ENCODE measurements around the gene RUNX3. TPM values are rescaled to one million over a fixed set of nuclear protein-coding genes. Genes with fewer than 3 reads are reported as not detected.
A peak's percentile ranks its signal among the peaks of the same experiment; 100 is the strongest.

Gene RUNX3
- total and polyA plus RNA-seq, 4 donors: 0.43 to 1.1 (median 0.88) TPM

DNA sequence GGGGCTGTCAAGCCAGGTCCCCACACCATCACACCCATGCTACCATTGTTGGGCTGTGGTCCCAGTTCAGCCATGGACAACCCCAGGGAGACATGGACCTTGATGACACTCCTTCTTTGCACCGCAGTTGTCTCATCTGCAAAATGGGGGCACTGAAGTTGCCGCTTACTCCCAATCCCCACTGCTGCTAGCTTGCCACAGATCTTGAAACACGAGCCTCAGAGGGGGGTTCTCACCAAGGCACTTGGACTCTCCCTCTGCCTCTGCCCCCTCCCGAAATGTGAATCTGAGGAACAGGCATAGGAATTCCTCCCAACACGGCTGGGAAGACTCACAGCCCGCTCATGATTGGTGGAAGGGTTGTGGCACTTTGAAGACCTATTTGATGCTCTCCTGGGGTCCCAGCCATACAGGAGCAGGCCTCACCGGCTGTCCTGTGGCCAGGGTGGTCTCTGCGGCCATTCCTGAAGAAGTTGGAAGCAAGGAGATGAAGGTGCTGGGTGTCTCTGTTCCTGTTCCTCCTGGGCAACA is 31.1 kb downstream of the RUNX3 start:
- no peaks in the 10 kb centered on the region for H3K36me3 ChIP-seq (ENCODE audit: control insufficient read depth in 4 of 4, insufficient read depth in 3 of 4, low read depth in 1 of 4, low read length in 3 of 4)
- no peaks in the 10 kb centered on the region for H3K9me3 ChIP-seq (ENCODE audit: control insufficient read depth in 4 of 4, low read length in 3 of 4)
- DNase-seq (ENCODE audit: low spot score): no peak
- 79% methylated on average over 8 of the region's 8 CpGs for WGBS
- no peaks in the 10 kb centered on the region for H3K4me1 ChIP-seq (ENCODE audit: control insufficient read depth in 4 of 4, insufficient read depth in 4 of 4, low read length in 3 of 4)
- peaks cover 0 to 2% (median 0%) of the 10 kb centered on the region in 4 donors for H3K27me3 ChIP-seq (ENCODE audit: control insufficient read depth in 4 of 4, insufficient read depth in 4 of 4, low read length in 3 of 4)
- no peak overlapping the region for H3K4me3 ChIP-seq (ENCODE audit: low read depth in 1 of 3, low read length in 3 of 3)
- H3K27ac ChIP-seq (ENCODE audit: low read depth in 1 of 2, low read length in 2 of 2): no peak overlapping the region
- H3K9ac ChIP-seq (ENCODE audit: low read depth in 1 of 2, low read length in 2 of 2): no peak overlapping the region
- TF ChIP-seq, protein P1, sequence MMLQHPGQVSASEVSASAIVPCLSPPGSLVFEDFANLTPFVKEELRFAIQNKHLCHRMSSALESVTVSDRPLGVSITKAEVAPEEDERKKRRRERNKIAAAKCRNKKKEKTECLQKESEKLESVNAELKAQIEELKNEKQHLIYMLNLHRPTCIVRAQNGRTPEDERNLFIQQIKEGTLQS (IDR thresholded peaks at IDR 0.05): no peak
- TF ChIP-seq FOXA2 (IDR thresholded peaks at IDR 0.05): no peak
- TF ChIP-seq RXRA (IDR thresholded peaks at IDR 0.05): no peak
- TF ChIP-seq FOXA1 (IDR thresholded peaks at IDR 0.05): no peak
- TF ChIP-seq YY1 (IDR thresholded peaks at IDR 0.05): no peak
- TF ChIP-seq HNF4A (conservative IDR thresholded peaks at IDR 0.05): no peak
- TF ChIP-seq EGR1 (IDR thresholded peaks at IDR 0.05; ENCODE audit: low read depth in 2 of 2): no peak
- no peak for TF ChIP-seq GABPA (IDR thresholded peaks at IDR 0.05 in 1 of 2, conservative IDR thresholded peaks at IDR 0.05 in 1 of 2)
- TF ChIP-seq TAF1 (conservative IDR thresholded peaks at IDR 0.05): no peak
- TF ChIP-seq, protein P2, sequence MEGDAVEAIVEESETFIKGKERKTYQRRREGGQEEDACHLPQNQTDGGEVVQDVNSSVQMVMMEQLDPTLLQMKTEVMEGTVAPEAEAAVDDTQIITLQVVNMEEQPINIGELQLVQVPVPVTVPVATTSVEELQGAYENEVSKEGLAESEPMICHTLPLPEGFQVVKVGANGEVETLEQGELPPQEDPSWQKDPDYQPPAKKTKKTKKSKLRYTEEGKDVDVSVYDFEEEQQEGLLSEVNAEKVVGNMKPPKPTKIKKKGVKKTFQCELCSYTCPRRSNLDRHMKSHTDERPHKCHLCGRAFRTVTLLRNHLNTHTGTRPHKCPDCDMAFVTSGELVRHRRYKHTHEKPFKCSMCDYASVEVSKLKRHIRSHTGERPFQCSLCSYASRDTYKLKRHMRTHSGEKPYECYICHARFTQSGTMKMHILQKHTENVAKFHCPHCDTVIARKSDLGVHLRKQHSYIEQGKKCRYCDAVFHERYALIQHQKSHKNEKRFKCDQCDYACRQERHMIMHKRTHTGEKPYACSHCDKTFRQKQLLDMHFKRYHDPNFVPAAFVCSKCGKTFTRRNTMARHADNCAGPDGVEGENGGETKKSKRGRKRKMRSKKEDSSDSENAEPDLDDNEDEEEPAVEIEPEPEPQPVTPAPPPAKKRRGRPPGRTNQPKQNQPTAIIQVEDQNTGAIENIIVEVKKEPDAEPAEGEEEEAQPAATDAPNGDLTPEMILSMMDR (IDR thresholded peaks at IDR 0.05; ENCODE audit: low read depth, low read length, missing input control): no peak
- TF ChIP-seq SP1 (IDR thresholded peaks at IDR 0.05): no peak
- TF ChIP-seq, protein P3, sequence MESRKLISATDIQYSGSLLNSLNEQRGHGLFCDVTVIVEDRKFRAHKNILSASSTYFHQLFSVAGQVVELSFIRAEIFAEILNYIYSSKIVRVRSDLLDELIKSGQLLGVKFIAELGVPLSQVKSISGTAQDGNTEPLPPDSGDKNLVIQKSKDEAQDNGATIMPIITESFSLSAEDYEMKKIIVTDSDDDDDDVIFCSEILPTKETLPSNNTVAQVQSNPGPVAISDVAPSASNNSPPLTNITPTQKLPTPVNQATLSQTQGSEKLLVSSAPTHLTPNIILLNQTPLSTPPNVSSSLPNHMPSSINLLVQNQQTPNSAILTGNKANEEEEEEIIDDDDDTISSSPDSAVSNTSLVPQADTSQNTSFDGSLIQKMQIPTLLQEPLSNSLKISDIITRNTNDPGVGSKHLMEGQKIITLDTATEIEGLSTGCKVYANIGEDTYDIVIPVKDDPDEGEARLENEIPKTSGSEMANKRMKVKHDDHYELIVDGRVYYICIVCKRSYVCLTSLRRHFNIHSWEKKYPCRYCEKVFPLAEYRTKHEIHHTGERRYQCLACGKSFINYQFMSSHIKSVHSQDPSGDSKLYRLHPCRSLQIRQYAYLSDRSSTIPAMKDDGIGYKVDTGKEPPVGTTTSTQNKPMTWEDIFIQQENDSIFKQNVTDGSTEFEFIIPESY (IDR thresholded peaks at IDR 0.05): no peak

DNA sequence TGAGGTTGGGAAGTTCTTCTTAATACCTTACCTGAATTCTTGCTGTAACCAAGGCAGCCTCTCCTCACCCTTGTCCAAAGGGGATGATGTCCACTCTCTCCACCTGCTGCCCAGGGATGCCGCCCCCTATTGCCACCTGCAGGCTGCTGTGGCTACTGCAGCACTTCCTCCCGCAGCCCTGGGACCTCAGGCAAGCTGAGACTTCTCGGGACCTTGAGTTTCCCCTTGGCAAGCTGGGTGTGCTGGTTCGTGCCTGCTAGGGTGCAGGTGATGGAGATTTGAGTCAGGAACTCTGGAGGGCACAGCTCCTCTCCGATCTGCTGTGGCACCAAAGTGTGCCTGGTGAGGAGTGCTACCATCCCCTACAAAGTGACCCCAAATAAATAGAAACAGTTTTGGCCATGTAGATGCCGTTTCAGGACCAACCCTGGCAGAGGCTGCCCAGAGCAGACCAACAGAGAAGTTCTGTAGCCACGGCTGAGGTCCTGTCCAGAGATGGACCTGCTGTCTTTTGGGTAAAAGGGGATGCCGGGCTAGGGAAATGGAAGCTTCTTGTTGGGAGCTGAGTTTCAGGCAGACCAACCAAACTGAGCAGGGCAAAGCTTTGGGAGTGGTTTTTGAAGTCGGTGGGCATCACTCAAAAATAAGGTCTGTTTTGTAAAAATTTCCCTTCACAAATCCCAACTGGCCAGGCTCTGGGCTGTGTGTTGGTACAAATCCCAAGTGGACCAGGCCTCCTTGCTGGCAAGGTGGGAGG is 31.7 kb downstream of the RUNX3 start:
- no peaks in the 10 kb centered on the region for H3K36me3 ChIP-seq (ENCODE audit: control insufficient read depth in 4 of 4, insufficient read depth in 3 of 4, low read depth in 1 of 4, low read length in 3 of 4)
- DNase-seq (ENCODE audit: low spot score): peak; percentile 66
- WGBS: 25% methylated on average over 9 of the region's 9 CpGs
- H3K9ac ChIP-seq (ENCODE audit: low read depth in 1 of 2, low read length in 2 of 2): no peak overlapping the region
- TF ChIP-seq SP1 (IDR thresholded peaks at IDR 0.05): no peak
- TF ChIP-seq, protein P2 (IDR thresholded peaks at IDR 0.05; ENCODE audit: low read depth, low read length, missing input control): peak; percentile 88
- peak; percentile 76 to 87 for TF ChIP-seq RAD21 (IDR thresholded peaks at IDR 0.05)
- no peaks in the 10 kb centered on the region for H3K4me1 ChIP-seq (ENCODE audit: control insufficient read depth in 4 of 4, insufficient read depth in 4 of 4, low read length in 3 of 4)
- H3K27me3 ChIP-seq (ENCODE audit: control insufficient read depth in 4 of 4, insufficient read depth in 4 of 4, low read length in 3 of 4): peaks cover 0 to 2% (median 0%) of the 10 kb centered on the region in 4 donors
- H3K4me3 ChIP-seq (ENCODE audit: low read depth in 1 of 3, low read length in 3 of 3): no peak overlapping the region
- H3K9me3 ChIP-seq (ENCODE audit: control insufficient read depth in 4 of 4, low read length in 3 of 4): no peaks in the 10 kb centered on the region
- H3K27ac ChIP-seq (ENCODE audit: low read depth in 1 of 2, low read length in 2 of 2): no peak overlapping the region
